ENCODE results near the gene GLYR1.
"Not testable (repeated sequence)": the region's sequence is repeated elsewhere in the genome, so short reads cannot be mapped to it uniquely, and the experiment has no call there.

The GLYR1 gene

GRCh38 chr16:4788910-4789309, 58.2 kb downstream of the GLYR1 start:
- H3K36me3 ChIP-seq (ENCODE audit: control insufficient read depth in 1 of 2, insufficient read depth in 2 of 2, low read length in 2 of 2) = no peaks in the 10 kb centered on the region
- no peak overlapping the region for H3K4me3 ChIP-seq (ENCODE audit: low read depth in 1 of 2, low read length in 2 of 2)
- H3K27me3 ChIP-seq (ENCODE audit: control insufficient read depth in 1 of 2, insufficient read depth in 2 of 2, low read length in 2 of 2) = no peaks in the 10 kb centered on the region
- H3K9ac ChIP-seq (ENCODE audit: low read depth in 1 of 2, low read length in 2 of 2) = no peak overlapping the region
- no peaks in the 10 kb centered on the region for H3K9me3 ChIP-seq (ENCODE audit: control insufficient read depth in 1 of 2, low read length in 2 of 2)
- no peak overlapping the region for H3K27ac ChIP-seq (ENCODE audit: low read depth, low read length)
- H3K4me1 ChIP-seq (ENCODE audit: control insufficient read depth in 1 of 2, insufficient read depth in 2 of 2, low read length in 2 of 2) = peaks cover 5 to 7% of the 10 kb centered on the region in 2 donors

GRCh38 chr16:4788489-4788889, 58.6 kb downstream of the GLYR1 start:
- no peak overlapping the region for H3K4me3 ChIP-seq (ENCODE audit: low read depth in 1 of 2, low read length in 2 of 2)
- no peak overlapping the region for H3K27ac ChIP-seq (ENCODE audit: low read depth, low read length)
- H3K4me1 ChIP-seq (ENCODE audit: control insufficient read depth in 1 of 2, insufficient read depth in 2 of 2, low read length in 2 of 2) = peaks cover 5 to 7% of the 10 kb centered on the region in 2 donors
- no peaks in the 10 kb centered on the region for H3K27me3 ChIP-seq (ENCODE audit: control insufficient read depth in 1 of 2, insufficient read depth in 2 of 2, low read length in 2 of 2)
- H3K9me3 ChIP-seq (ENCODE audit: control insufficient read depth in 1 of 2, low read length in 2 of 2) = no peaks in the 10 kb centered on the region
- no peak overlapping the region for H3K9ac ChIP-seq (ENCODE audit: low read depth in 1 of 2, low read length in 2 of 2)
- H3K36me3 ChIP-seq (ENCODE audit: control insufficient read depth in 1 of 2, insufficient read depth in 2 of 2, low read length in 2 of 2) = no peaks in the 10 kb centered on the region

- Histone ChIP-seq H3K36me3 (ENCODE audit: control insufficient read depth in 1 of 2, insufficient read depth in 2 of 2, low read length in 2 of 2) (no peaks in the 10 kb centered on the region), H3K9ac (ENCODE audit: low read depth in 1 of 2, low read length in 2 of 2) (no peak within 1 kb of the TSS), H3K27me3 (ENCODE audit: control insufficient read depth in 1 of 2, insufficient read depth in 2 of 2, low read length in 2 of 2) (no peaks in the 10 kb centered on the region), H3K4me1 (ENCODE audit: control insufficient read depth in 1 of 2, insufficient read depth in 2 of 2, low read length in 2 of 2) (peaks cover 5 to 7% of the 10 kb centered on the region in 2 donors), H3K27ac (ENCODE audit: low read depth, low read length) (no peak within 1 kb of the TSS), H3K4me3 (ENCODE audit: low read depth in 1 of 2, low read length in 2 of 2) (no peak within 1 kb of the TSS), H3K9me3 (ENCODE audit: control insufficient read depth in 1 of 2, low read length in 2 of 2) (no peaks in the 10 kb centered on the region)
Measured at GRCh38 chr16:4787627-4788482, 59.2 kb downstream of the GLYR1 start, which contains the start of gene SEPTIN12. Gene SEPTIN12, minus strand, starts transcription at chr16:4788345. Its CDS starts 700 bp downstream, at chr16:4787645.

- no peak overlapping the region for H3K27ac ChIP-seq (ENCODE audit: low read depth, low read length)
- H3K4me3 ChIP-seq (ENCODE audit: low read depth in 1 of 2, low read length in 2 of 2) = no peak overlapping the region
- no peaks in the 10 kb centered on the region for H3K36me3 ChIP-seq (ENCODE audit: control insufficient read depth in 1 of 2, insufficient read depth in 2 of 2, low read length in 2 of 2)
- H3K4me1 ChIP-seq (ENCODE audit: control insufficient read depth in 1 of 2, insufficient read depth in 2 of 2, low read length in 2 of 2) = peaks cover 5 to 7% of the 10 kb centered on the region in 2 donors
- no peaks in the 10 kb centered on the region for H3K27me3 ChIP-seq (ENCODE audit: control insufficient read depth in 1 of 2, insufficient read depth in 2 of 2, low read length in 2 of 2)
- no peak overlapping the region for H3K9ac ChIP-seq (ENCODE audit: low read depth in 1 of 2, low read length in 2 of 2)
- H3K9me3 ChIP-seq (ENCODE audit: control insufficient read depth in 1 of 2, low read length in 2 of 2) = no peaks in the 10 kb centered on the region
Measured at GRCh38 chr16:4787068-4787467, 60.0 kb downstream of the GLYR1 start.

GRCh38 chr16:4785758-4786433, 61.2 kb downstream of the GLYR1 start:
- H3K4me3 ChIP-seq (ENCODE audit: low read depth in 1 of 2, low read length in 2 of 2) = no peak overlapping the region
- no peaks in the 10 kb centered on the region for H3K9me3 ChIP-seq (ENCODE audit: control insufficient read depth in 1 of 2, low read length in 2 of 2)
- H3K27ac ChIP-seq (ENCODE audit: low read depth, low read length) = no peak overlapping the region
- no peaks in the 10 kb centered on the region for H3K36me3 ChIP-seq (ENCODE audit: control insufficient read depth in 1 of 2, insufficient read depth in 2 of 2, low read length in 2 of 2)
- no peak overlapping the region for H3K9ac ChIP-seq (ENCODE audit: low read depth in 1 of 2, low read length in 2 of 2)
- H3K27me3 ChIP-seq (ENCODE audit: control insufficient read depth in 1 of 2, insufficient read depth in 2 of 2, low read length in 2 of 2) = no peaks in the 10 kb centered on the region
- H3K4me1 ChIP-seq (ENCODE audit: control insufficient read depth in 1 of 2, insufficient read depth in 2 of 2, low read length in 2 of 2) = peaks cover 5 to 7% of the 10 kb centered on the region in 2 donors

- not testable (repeated sequence) for H3K36me3 ChIP-seq (ENCODE audit: control insufficient read depth in 1 of 2, insufficient read depth in 2 of 2, low read length in 2 of 2); H3K27me3 ChIP-seq (ENCODE audit: control insufficient read depth in 1 of 2, insufficient read depth in 2 of 2, low read length in 2 of 2)
Measured at GRCh38 chr16:4784444-4784987, 62.6 kb downstream of the GLYR1 start.

GRCh38 chr16:4783951-4784336, 63.1 kb downstream of the GLYR1 start:
- Histone ChIP-seq H3K4me1 (ENCODE audit: control insufficient read depth in 1 of 2, insufficient read depth in 2 of 2, low read length in 2 of 2) (peaks cover 5 to 7% of the 10 kb centered on the region in 2 donors), H3K27me3 (ENCODE audit: control insufficient read depth in 1 of 2, insufficient read depth in 2 of 2, low read length in 2 of 2) (no peaks in the 10 kb centered on the region), H3K36me3 (ENCODE audit: control insufficient read depth in 1 of 2, insufficient read depth in 2 of 2, low read length in 2 of 2) (no peaks in the 10 kb centered on the region), H3K9me3 (ENCODE audit: control insufficient read depth in 1 of 2, low read length in 2 of 2) (no peaks in the 10 kb centered on the region), H3K27ac (ENCODE audit: low read depth, low read length) (no peak overlapping the region), H3K4me3 (ENCODE audit: low read depth in 1 of 2, low read length in 2 of 2) (no peak overlapping the region), H3K9ac (ENCODE audit: low read depth in 1 of 2, low read length in 2 of 2) (no peak overlapping the region)

More at GRCh38 chr16:4784444-4784987, 62.6 kb downstream of the GLYR1 start:
- not testable (repeated sequence) for H3K9me3 ChIP-seq (ENCODE audit: control insufficient read depth in 1 of 2, low read length in 2 of 2); H3K4me3 ChIP-seq (ENCODE audit: low read depth in 1 of 2, low read length in 2 of 2); H3K9ac ChIP-seq (ENCODE audit: low read depth in 1 of 2, low read length in 2 of 2); H3K27ac ChIP-seq (ENCODE audit: low read depth, low read length); H3K4me1 ChIP-seq (ENCODE audit: control insufficient read depth in 1 of 2, insufficient read depth in 2 of 2, low read length in 2 of 2)

GRCh38 chr16:4783251-4783950, 63.7 kb downstream of the GLYR1 start:
- H3K4me3 ChIP-seq (ENCODE audit: low read depth in 1 of 2, low read length in 2 of 2) = no peak overlapping the region
- H3K4me1 ChIP-seq (ENCODE audit: control insufficient read depth in 1 of 2, insufficient read depth in 2 of 2, low read length in 2 of 2) = peaks cover 4 to 7% of the 10 kb centered on the region in 2 donors
- H3K27ac ChIP-seq (ENCODE audit: low read depth, low read length) = no peak overlapping the region
- H3K9ac ChIP-seq (ENCODE audit: low read depth in 1 of 2, low read length in 2 of 2) = no peak overlapping the region
- H3K9me3 ChIP-seq (ENCODE audit: control insufficient read depth in 1 of 2, low read length in 2 of 2) = no peaks in the 10 kb centered on the region
- H3K27me3 ChIP-seq (ENCODE audit: control insufficient read depth in 1 of 2, insufficient read depth in 2 of 2, low read length in 2 of 2) = no peaks in the 10 kb centered on the region
- H3K36me3 ChIP-seq (ENCODE audit: control insufficient read depth in 1 of 2, insufficient read depth in 2 of 2, low read length in 2 of 2) = no peaks in the 10 kb centered on the region

- Histone ChIP-seq H3K4me3 (ENCODE audit: low read depth in 1 of 2, low read length in 2 of 2) (no peak overlapping the region), H3K9ac (ENCODE audit: low read depth in 1 of 2, low read length in 2 of 2) (no peak overlapping the region), H3K4me1 (ENCODE audit: control insufficient read depth in 1 of 2, insufficient read depth in 2 of 2, low read length in 2 of 2) (no peaks in the 10 kb centered on the region), H3K36me3 (ENCODE audit: control insufficient read depth in 1 of 2, insufficient read depth in 2 of 2, low read length in 2 of 2) (no peaks in the 10 kb centered on the region), H3K27ac (ENCODE audit: low read depth, low read length) (no peak overlapping the region), H3K27me3 (ENCODE audit: control insufficient read depth in 1 of 2, insufficient read depth in 2 of 2, low read length in 2 of 2) (no peaks in the 10 kb centered on the region), H3K9me3 (ENCODE audit: control insufficient read depth in 1 of 2, low read length in 2 of 2) (no peaks in the 10 kb centered on the region)
Measured at GRCh38 chr16:4780235-4780634, 66.9 kb downstream of the GLYR1 start.

- no peaks in the 10 kb centered on the region for H3K27me3 ChIP-seq (ENCODE audit: control insufficient read depth in 1 of 2, insufficient read depth in 2 of 2, low read length in 2 of 2)
- no peak overlapping the region for H3K4me3 ChIP-seq (ENCODE audit: low read depth in 1 of 2, low read length in 2 of 2)
- H3K9ac ChIP-seq (ENCODE audit: low read depth in 1 of 2, low read length in 2 of 2) = no peak overlapping the region
- H3K27ac ChIP-seq (ENCODE audit: low read depth, low read length) = no peak overlapping the region
- H3K9me3 ChIP-seq (ENCODE audit: control insufficient read depth in 1 of 2, low read length in 2 of 2) = no peaks in the 10 kb centered on the region
- H3K36me3 ChIP-seq (ENCODE audit: control insufficient read depth in 1 of 2, insufficient read depth in 2 of 2, low read length in 2 of 2) = no peaks in the 10 kb centered on the region
- no peaks in the 10 kb centered on the region for H3K4me1 ChIP-seq (ENCODE audit: control insufficient read depth in 1 of 2, insufficient read depth in 2 of 2, low read length in 2 of 2)
Measured at GRCh38 chr16:4778050-4778392, 69.1 kb downstream of the GLYR1 start.

All from duodenal mucosa (tissue), 2 donors.